HepG2 (cell line): ENCODE measurements around the gene RBBP9. TPM values are rescaled to one million over a fixed set of nuclear protein-coding genes. Genes with fewer than 3 reads are reported as not detected.

Source experiments
- HHEX ChIP-seq: IDR thresholded peaks from 2 replicates; pipeline ENCODE4 v1.6.1; 2016; ENCODE audit warnings: control low read depth
- JARID2 ChIP-seq: sonication (generic); formaldehyde crosslinking; IDR thresholded peaks from 2 replicates; pipeline ENCODE4 v1.8.1; 2023; ENCODE audit warnings: missing genetic modification reagents, inconsistent platforms; ENCODE audit not compliant: insufficient replicate concordance
- PAWR ChIP-seq: sonication (generic); formaldehyde crosslinking; IDR thresholded peaks from 2 replicates; pipeline ENCODE4 v1.4.0; 2020; ENCODE audit warnings: missing genetic modification reagents, mild to moderate bottlenecking, borderline replicate concordance
- POLR2A ChIP-seq, 2 experiments: IDR thresholded peaks; 2 replicates each; pipeline ENCODE4 v1.6.1; 2011; ENCODE audit warnings: low read depth in 2 of 2, low read length in 2 of 2, mild to moderate bottlenecking in 1 of 2, moderate library complexity in 1 of 2; ENCODE audit not compliant: insufficient read depth in 1 of 2
- RELA ChIP-seq: sonication (generic); formaldehyde crosslinking; IDR thresholded peaks from 2 replicates; pipeline ENCODE4 v1.4.0; 2020; ENCODE audit warnings: missing genetic modification reagents
- SALL2 ChIP-seq: sonication (generic); formaldehyde crosslinking; IDR thresholded peaks from 2 replicates; pipeline ENCODE4 v1.8.1; 2023; ENCODE audit warnings: mild to moderate bottlenecking, missing genetic modification reagents, inconsistent platforms
- SIX1 ChIP-seq: sonication (generic); formaldehyde crosslinking; IDR thresholded peaks from 2 replicates; pipeline ENCODE4 v1.4.0; 2020; ENCODE audit warnings: missing genetic modification reagents, borderline replicate concordance
- SRY ChIP-seq: sonication (generic); formaldehyde crosslinking; IDR thresholded peaks from 2 replicates; pipeline ENCODE4 v1.8.0; 2022; ENCODE audit warnings: mild to moderate bottlenecking, missing genetic modification reagents
- STAG1 ChIP-seq: sonication (generic); formaldehyde crosslinking; IDR thresholded peaks from 2 replicates; pipeline ENCODE4 v1.4.0; 2020; ENCODE audit warnings: missing genetic modification reagents
- TRIM24 ChIP-seq: sonication (generic); formaldehyde crosslinking; IDR thresholded peaks from 2 replicates; pipeline ENCODE4 v1.8.0; 2022; ENCODE audit warnings: mild to moderate bottlenecking, missing genetic modification reagents
- ZNF33B ChIP-seq: sonication (generic); formaldehyde crosslinking; IDR thresholded peaks from 2 replicates; pipeline ENCODE4 v1.5.1; 2020; ENCODE audit warnings: mild to moderate bottlenecking, missing genetic modification reagents
- ZNF343 ChIP-seq: sonication (generic); formaldehyde crosslinking; IDR thresholded peaks from 2 replicates; pipeline ENCODE4 v1.4.0; 2020; ENCODE audit warnings: mild to moderate bottlenecking, missing genetic modification reagents
- ZNF672 ChIP-seq: sonication (generic); formaldehyde crosslinking; IDR thresholded peaks from 2 replicates; pipeline ENCODE4 v1.8.1; 2022; ENCODE audit warnings: missing genetic modification reagents
- polyA plus RNA-seq, 8 experiments: library from polyadenylated mRNA; depleted of rRNA in 3 of 8; stranded (reverse) in 7 of 8; unstranded in 1 of 8; fragments of >200 nt; fragmentation: Illumina TruSeq in 4 of 8; extraction: Trizol in 4 of 8; gene quantifications; 2 replicates each; pipeline versions ENCODE4 v1.2.1 to v1.2.3, GENCODE V29; 2011 to 2016; ENCODE audit warnings: low read depth in 4 of 8, missing spikeins in 1 of 8, mixed read lengths in 1 of 8; ENCODE audit not compliant: insufficient read depth in 1 of 8
- total RNA-seq, 5 experiments: library from RNA; depleted of rRNA; stranded (reverse); fragments of >200 nt; fragmentation: Illumina TruSeq; extraction: Trizol; gene quantifications; 2 replicates each; pipeline ENCODE4 v1.2.3, GENCODE V29; 2016; ENCODE audit warnings: low read depth in 1 of 5
- TF ChIP-seq, protein P1 (sequence below): sonication (generic); formaldehyde crosslinking; IDR thresholded peaks from 2 replicates; pipeline ENCODE4 v1.4.0; 2020; ENCODE audit warnings: missing genetic modification reagents, borderline replicate concordance
- TF ChIP-seq, protein P2 (sequence below): sonication (generic); formaldehyde crosslinking; IDR thresholded peaks from 2 replicates; pipeline ENCODE4 v1.9.0; 2021; ENCODE audit warnings: missing genetic modification reagents, borderline replicate concordance
- TF ChIP-seq, protein P3 (sequence below): sonication (generic); formaldehyde crosslinking; IDR thresholded peaks from 2 replicates; pipeline ENCODE4 v1.4.0; 2020; ENCODE audit warnings: missing genetic modification reagents
- TF ChIP-seq, protein P4 (sequence below): sonication (generic); formaldehyde crosslinking; IDR thresholded peaks from 2 replicates; pipeline ENCODE4 v1.4.0; 2020; ENCODE audit warnings: missing genetic modification reagents
- TF ChIP-seq, protein P5 (sequence below): sonication (generic); formaldehyde crosslinking; IDR thresholded peaks from 2 replicates; pipeline ENCODE4 v1.8.1; 2023; ENCODE audit warnings: mild to moderate bottlenecking, moderate library complexity, missing genetic modification reagents

Gene RBBP9
- total and polyA plus RNA-seq, 2 of the 13 experiments (the other 11 are each of a cell fraction or from before 2014, with no cell fraction given): 28.0 to 56.3 TPM

DNA sequence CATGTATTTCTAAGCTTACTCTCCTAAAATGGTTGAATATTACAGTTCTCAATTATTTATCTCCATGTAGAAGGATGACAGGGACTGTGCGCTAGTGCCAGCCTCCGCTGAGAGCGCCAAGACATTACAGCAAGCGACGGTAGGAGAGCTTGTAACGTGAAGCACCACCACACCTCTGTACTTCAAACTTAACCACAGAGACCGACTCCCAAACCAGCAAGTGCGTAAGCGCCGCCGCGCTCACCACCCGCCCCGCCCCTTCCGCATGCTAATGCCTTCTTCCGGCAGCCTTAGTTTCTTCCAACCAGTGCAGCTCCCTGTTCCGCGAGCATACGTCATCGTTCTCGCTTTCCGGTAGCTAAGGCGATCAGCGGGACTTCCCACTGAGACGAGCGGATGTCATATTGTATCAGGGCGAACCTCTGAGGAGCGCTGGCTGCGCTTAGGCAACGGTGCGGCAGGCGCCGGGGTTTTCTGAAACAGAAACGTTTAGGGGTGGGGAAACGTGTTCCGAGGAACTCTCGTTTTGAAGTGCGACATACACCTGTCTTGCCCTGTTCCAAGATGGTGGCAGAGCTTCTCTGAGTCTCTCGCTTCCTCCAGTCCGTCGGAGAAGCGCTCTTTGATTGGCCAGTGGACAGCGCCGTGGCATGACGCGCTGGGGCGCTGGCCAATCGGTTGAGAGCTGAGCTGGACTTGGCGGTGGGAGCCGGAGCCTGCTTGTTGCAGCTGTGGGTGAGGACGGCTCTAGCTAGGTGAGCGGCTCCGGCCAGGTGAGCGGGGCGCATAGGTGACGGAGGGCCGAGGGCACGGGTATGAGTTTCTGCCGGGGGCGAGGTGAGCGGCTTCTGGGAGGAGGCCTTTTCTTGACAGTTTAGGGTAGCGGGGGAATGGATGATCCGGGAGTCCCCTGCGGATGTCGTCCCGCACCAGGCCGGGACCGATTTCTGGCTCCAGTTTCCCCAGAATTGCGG lies 10.5 kb upstream of the RBBP9 start, which contains the start of gene SEC23B (continued):
- TF ChIP-seq ZNF672 (CRISPR knock-in tag) (0 out of 2 replicates have a peak, but pooled peaks have one; percentile 28), SRY (CRISPR knock-in tag) (peak; percentile 93), TRIM24 (no peak), SIX1 (CRISPR knock-in tag) (peak; percentile 14; the same call in 1 of the 2 replicates), JARID2 (peak; percentile 71), SALL2 (CRISPR knock-in tag) (peak; percentile 98), ZNF33B (CRISPR knock-in tag) (peak; percentile 81), HHEX (CRISPR knock-in tag) (no peak; the same call in 1 of the 2 replicates), ZNF343 (peak; percentile 97), PAWR (CRISPR knock-in tag) (peak; percentile 91; the same call in 1 of the 2 replicates), POLR2A (IDR thresholded peaks at IDR 0.05; ENCODE audit: insufficient read depth in 1 of 2, low read depth in 2 of 2, low read length in 2 of 2) (peak; percentile 90 to 95), RELA (CRISPR knock-in tag) (peak; percentile 2), STAG1 (CRISPR knock-in tag) (peak; percentile 26)
- TF ChIP-seq, protein P1, sequence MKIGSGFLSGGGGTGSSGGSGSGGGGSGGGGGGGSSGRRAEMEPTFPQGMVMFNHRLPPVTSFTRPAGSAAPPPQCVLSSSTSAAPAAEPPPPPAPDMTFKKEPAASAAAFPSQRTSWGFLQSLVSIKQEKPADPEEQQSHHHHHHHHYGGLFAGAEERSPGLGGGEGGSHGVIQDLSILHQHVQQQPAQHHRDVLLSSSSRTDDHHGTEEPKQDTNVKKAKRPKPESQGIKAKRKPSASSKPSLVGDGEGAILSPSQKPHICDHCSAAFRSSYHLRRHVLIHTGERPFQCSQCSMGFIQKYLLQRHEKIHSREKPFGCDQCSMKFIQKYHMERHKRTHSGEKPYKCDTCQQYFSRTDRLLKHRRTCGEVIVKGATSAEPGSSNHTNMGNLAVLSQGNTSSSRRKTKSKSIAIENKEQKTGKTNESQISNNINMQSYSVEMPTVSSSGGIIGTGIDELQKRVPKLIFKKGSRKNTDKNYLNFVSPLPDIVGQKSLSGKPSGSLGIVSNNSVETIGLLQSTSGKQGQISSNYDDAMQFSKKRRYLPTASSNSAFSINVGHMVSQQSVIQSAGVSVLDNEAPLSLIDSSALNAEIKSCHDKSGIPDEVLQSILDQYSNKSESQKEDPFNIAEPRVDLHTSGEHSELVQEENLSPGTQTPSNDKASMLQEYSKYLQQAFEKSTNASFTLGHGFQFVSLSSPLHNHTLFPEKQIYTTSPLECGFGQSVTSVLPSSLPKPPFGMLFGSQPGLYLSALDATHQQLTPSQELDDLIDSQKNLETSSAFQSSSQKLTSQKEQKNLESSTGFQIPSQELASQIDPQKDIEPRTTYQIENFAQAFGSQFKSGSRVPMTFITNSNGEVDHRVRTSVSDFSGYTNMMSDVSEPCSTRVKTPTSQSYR (CRISPR knock-in tag): no peak
- TF ChIP-seq, protein P2, sequence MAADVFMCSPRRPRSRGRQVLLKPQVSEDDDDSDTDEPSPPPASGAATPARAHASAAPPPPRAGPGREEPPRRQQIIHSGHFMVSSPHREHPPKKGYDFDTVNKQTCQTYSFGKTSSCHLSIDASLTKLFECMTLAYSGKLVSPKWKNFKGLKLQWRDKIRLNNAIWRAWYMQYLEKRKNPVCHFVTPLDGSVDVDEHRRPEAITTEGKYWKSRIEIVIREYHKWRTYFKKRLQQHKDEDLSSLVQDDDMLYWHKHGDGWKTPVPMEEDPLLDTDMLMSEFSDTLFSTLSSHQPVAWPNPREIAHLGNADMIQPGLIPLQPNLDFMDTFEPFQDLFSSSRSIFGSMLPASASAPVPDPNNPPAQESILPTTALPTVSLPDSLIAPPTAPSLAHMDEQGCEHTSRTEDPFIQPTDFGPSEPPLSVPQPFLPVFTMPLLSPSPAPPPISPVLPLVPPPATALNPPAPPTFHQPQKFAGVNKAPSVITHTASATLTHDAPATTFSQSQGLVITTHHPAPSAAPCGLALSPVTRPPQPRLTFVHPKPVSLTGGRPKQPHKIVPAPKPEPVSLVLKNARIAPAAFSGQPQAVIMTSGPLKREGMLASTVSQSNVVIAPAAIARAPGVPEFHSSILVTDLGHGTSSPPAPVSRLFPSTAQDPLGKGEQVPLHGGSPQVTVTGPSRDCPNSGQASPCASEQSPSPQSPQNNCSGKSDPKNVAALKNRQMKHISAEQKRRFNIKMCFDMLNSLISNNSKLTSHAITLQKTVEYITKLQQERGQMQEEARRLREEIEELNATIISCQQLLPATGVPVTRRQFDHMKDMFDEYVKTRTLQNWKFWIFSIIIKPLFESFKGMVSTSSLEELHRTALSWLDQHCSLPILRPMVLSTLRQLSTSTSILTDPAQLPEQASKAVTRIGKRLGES: 0 out of 2 replicates have a peak, but pooled peaks have one; percentile 33
- TF ChIP-seq, protein P3, sequence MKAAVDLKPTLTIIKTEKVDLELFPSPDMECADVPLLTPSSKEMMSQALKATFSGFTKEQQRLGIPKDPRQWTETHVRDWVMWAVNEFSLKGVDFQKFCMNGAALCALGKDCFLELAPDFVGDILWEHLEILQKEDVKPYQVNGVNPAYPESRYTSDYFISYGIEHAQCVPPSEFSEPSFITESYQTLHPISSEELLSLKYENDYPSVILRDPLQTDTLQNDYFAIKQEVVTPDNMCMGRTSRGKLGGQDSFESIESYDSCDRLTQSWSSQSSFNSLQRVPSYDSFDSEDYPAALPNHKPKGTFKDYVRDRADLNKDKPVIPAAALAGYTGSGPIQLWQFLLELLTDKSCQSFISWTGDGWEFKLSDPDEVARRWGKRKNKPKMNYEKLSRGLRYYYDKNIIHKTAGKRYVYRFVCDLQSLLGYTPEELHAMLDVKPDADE (CRISPR knock-in tag): 0 out of 2 replicates have a peak, but pooled peaks have one; percentile 90
- TF ChIP-seq, protein P4, sequence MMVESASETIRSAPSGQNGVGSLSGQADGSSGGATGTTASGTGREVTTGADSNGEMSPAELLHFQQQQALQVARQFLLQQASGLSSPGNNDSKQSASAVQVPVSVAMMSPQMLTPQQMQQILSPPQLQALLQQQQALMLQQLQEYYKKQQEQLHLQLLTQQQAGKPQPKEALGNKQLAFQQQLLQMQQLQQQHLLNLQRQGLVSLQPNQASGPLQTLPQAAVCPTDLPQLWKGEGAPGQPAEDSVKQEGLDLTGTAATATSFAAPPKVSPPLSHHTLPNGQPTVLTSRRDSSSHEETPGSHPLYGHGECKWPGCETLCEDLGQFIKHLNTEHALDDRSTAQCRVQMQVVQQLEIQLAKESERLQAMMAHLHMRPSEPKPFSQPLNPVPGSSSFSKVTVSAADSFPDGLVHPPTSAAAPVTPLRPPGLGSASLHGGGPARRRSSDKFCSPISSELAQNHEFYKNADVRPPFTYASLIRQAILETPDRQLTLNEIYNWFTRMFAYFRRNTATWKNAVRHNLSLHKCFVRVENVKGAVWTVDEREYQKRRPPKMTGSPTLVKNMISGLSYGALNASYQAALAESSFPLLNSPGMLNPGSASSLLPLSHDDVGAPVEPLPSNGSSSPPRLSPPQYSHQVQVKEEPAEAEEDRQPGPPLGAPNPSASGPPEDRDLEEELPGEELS (CRISPR knock-in tag): peak; percentile 75
- TF ChIP-seq, protein P5, sequence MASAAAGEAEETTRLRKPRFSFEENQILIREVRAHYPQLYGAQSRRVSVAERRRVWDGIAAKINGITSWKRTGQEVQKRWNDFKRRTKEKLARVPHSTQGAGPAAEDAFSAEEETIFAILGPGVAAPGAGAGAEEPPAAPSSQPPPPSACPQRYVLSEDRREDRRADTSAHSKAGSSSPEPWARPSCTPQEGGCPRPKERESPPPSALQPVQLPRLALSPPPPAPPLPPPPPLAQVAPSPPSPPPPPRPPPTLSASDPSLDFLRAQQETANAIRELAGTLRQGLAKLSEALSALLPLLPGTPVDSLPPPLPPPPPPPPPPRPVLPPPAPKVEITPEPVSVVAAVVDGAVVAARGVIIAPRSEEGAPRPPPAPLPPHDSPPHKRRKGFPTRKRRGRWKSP (CRISPR knock-in tag): peak; percentile 93
